Kidney (tissue), 14 donors: ENCODE data around the gene GIPC1. TPM values are rescaled to one million over a fixed set of nuclear protein-coding genes. Genes with fewer than 3 reads are reported as not detected.

Source experiments
- DNase-seq, 5 donors: peaks; one replicate each; pipeline ENCODE4 v3.0.0-alpha.2; 2013 to 2020
- FAIRE-seq: peaks from 2 replicates; lab custom pipeline; 2012; peaks lifted over from hg19 to GRCh38; lab: Jason Lieb, UNC
- H3K27ac ChIP-seq, 2 donors: one replicate each; pipeline ENCODE4 v1.7.0; 2013; ENCODE audit warnings: low read depth in 2 of 2, low read length in 2 of 2, inconsistent platforms in 1 of 2
- H3K27me3 ChIP-seq: one replicate; pipeline ENCODE4 v1.7.1; 2013; ENCODE audit warnings: low read length, inconsistent platforms; ENCODE audit not compliant: control insufficient read depth, insufficient read depth
- H3K36me3 ChIP-seq, 3 donors: one replicate each; pipeline versions ENCODE4 v1.7.0 to v1.7.1; 2013; ENCODE audit warnings: low read length in 3 of 3, control low read depth in 1 of 3, inconsistent platforms in 1 of 3; ENCODE audit not compliant: insufficient read depth in 3 of 3, control insufficient read depth in 2 of 3
- H3K4me1 ChIP-seq, 3 donors: one replicate each; pipeline versions ENCODE4 v1.7.0 to v1.7.1; 2013; ENCODE audit warnings: low read length in 3 of 3, inconsistent platforms in 1 of 3, low read depth in 1 of 3; ENCODE audit not compliant: control insufficient read depth in 2 of 3, insufficient read depth in 2 of 3
- H3K4me3 ChIP-seq, 3 donors: one replicate each; pipeline versions ENCODE4 v1.7.0 to v1.8.1; 2013; ENCODE audit warnings: low read length in 3 of 3, control low read depth in 1 of 3, inconsistent platforms in 1 of 3
- H3K9ac ChIP-seq, 3 donors: one replicate each; pipeline versions ENCODE4 v1.7.0 to v1.7.1; 2013; ENCODE audit warnings: low read length in 3 of 3, control low read depth in 1 of 3, inconsistent platforms in 1 of 3
- H3K9me3 ChIP-seq, 3 donors: one replicate each; pipeline versions ENCODE4 v1.7.0 to v1.7.1; 2013; ENCODE audit warnings: low read length in 3 of 3, control low read depth in 1 of 3, inconsistent platforms in 1 of 3; ENCODE audit not compliant: control insufficient read depth in 2 of 3, insufficient read depth in 1 of 3
- intact Hi-C: fragments of 100-400 bp; cut with DNase I; formaldehyde crosslinking; loops from one replicate; pipeline ENCODE4 v1.11.1; 2022
- polyA plus RNA-seq: library from polyadenylated mRNA; stranded (reverse); fragments of 350-450 nt; fragmentation: Illumina TruSeq; extraction: RNeasy Lipid Tissue Mini Kit (QIAGEN cat#74804); gene quantifications from one replicate; pipeline ENCODE4 v1.2.3, GENCODE V29; 2014; ENCODE audit warnings: low read depth, low replicate concordance; ENCODE audit not compliant: insufficient read depth
- total RNA-seq: library from RNA; stranded (reverse); fragmentation: NEBNext Ultra II Directional; extraction: Animal tissue kit (Norgen Biotek cat#: 25700); gene quantifications from one replicate; pipeline ENCODE4 v1.2.1, GENCODE V29; 2021
- TF ChIP-seq, protein P1 (sequence below): IDR thresholded peaks from 3 replicates; pipeline ENCODE4 v1.5.1; 2012; ENCODE audit warnings: mild to moderate bottlenecking, moderate library complexity, borderline replicate concordance; ENCODE audit not compliant: insufficient read depth; ENCODE audit errors: extremely low read depth
- donor health status: control.
- donor health status: control.
- donor health status: control.
- donor health status: control.
- donor health status: control.
- donor health status: DM: yes; HTN: yes; CAD: no.
- donor health status: Normal renal cell carcinoma (clear cell type).

Gene GIPC1
- total and polyA plus RNA-seq, 2 donors from 2014 or later: 94.6 to 137 TPM

DNA sequence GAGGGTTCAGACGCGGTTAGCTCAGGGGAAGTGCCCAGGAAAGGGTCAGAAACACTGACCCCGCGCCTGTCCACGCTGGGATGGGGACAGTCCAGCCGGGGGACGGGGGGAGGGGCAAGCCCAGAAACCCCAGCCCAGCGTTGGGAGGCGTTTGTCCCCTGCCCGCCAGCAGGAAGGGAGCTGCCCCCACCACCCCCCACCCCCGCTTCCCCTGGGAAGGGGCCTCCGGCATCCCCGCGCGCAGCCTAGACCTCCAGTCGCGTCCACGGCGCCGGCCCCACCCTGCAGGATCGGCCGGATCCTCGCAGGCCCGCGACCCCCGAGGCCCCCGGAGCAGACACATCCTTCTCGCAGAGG is 277 bp downstream of the GIPC1 start:
- Histone ChIP-seq H3K9ac (peak overlapping the region in 2 of 3 donors; percentile 69 to 85), H3K4me3 (peak overlapping the region; percentile 69 to 85 (median 73)), H3K4me1 (peaks cover 2 to 17% (median 15%) of the 10 kb centered on the region in 3 donors), H3K27ac (peak overlapping the region in 1 of 2 donors; percentile 43), H3K27me3 (no peaks in the 10 kb centered on the region), H3K36me3 (peaks cover 0 to 2% (median 0%) of the 10 kb centered on the region in 3 donors), H3K9me3 (no peaks in the 10 kb centered on the region)
- TF ChIP-seq, protein P1, sequence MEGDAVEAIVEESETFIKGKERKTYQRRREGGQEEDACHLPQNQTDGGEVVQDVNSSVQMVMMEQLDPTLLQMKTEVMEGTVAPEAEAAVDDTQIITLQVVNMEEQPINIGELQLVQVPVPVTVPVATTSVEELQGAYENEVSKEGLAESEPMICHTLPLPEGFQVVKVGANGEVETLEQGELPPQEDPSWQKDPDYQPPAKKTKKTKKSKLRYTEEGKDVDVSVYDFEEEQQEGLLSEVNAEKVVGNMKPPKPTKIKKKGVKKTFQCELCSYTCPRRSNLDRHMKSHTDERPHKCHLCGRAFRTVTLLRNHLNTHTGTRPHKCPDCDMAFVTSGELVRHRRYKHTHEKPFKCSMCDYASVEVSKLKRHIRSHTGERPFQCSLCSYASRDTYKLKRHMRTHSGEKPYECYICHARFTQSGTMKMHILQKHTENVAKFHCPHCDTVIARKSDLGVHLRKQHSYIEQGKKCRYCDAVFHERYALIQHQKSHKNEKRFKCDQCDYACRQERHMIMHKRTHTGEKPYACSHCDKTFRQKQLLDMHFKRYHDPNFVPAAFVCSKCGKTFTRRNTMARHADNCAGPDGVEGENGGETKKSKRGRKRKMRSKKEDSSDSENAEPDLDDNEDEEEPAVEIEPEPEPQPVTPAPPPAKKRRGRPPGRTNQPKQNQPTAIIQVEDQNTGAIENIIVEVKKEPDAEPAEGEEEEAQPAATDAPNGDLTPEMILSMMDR: no peak
- intact Hi-C loops: no loop called here
- DNase-seq: no peak
- no peak for FAIRE-seq

DNA sequence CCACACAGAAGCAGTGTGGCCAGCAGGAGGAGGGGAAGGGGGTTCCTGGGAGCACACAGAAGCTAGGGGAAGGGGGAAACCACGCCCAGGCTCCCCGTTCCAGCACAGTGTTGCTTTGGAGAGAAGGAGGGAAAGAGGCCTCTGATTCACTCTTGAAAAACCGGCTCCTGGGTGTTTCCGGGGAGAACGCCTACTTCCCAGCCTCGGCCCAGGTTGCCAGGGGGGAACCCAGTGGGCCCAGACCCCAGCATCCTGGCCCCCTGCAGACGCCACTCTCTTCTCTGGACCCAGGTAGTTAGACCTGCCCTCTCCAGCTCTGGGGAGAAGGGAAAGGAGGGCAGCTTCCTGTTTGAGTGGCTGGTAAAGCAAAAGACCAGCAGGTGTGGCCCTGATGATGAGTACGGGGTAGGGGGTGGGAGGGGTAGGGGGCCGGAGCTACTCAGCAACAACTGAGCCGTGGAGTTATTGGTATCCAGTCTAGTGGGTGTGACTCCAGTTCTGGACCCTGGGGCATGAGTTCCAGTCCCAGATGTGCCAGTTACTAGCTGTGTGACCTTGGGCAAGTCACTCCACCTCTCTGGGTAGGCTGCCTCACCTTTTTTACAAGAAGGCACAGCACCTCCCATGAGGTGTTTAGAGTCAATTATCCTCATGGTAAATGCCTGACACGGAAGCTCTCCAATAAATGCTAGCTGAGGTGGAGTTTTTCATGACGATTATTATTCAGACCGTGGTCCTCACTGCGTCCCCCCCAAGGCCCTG is 836 bp downstream of the GIPC1 start:
- Histone ChIP-seq H3K27me3 (no peaks in the 10 kb centered on the region), H3K4me3 (peak overlapping the region; percentile 69 to 85 (median 73)), H3K36me3 (peaks cover 0 to 2% (median 0%) of the 10 kb centered on the region in 3 donors), H3K27ac (peak overlapping the region in 1 of 2 donors; percentile 43), H3K9me3 (no peaks in the 10 kb centered on the region), H3K9ac (peak overlapping the region in 2 of 3 donors; percentile 69 to 85), H3K4me1 (peaks cover 2 to 17% (median 15%) of the 10 kb centered on the region in 3 donors)
- TF ChIP-seq, protein P1: no peak
- DNase-seq (peak in 1 of 5 donors; percentile 67), FAIRE-seq (no peak)
- intact Hi-C loops: no loop called here

DNA sequence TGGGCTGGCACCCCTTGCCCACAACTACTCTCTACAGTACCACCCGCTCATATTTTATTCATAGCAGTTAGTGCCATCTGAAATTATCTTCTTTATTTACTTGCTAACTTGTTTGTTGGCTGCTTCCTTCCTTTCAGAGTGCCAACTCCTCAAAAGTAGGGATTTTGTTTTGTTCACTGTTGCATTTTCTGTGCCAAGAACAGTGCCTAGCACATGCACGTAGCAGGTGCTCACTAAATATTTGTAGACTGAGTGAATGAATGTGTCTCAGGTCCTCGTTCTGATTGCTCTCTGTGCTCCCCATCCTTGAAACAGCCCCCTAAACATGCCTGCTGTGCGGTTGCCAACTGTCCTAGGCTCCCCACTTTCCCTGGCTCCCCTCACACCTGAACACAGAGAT is 1.5 kb downstream of the GIPC1 start:
- FAIRE-seq (no peak), DNase-seq (no peak)
- H3K4me1 ChIP-seq: peaks cover 2 to 17% (median 15%) of the 10 kb centered on the region in 3 donors
- no peaks in the 10 kb centered on the region for H3K27me3 ChIP-seq
- intact Hi-C loops: no loop called here
- TF ChIP-seq, protein P1: no peak
- H3K9me3 ChIP-seq: no peaks in the 10 kb centered on the region
- H3K27ac ChIP-seq: no peak overlapping the region
- peaks cover 0 to 2% (median 0%) of the 10 kb centered on the region in 3 donors for H3K36me3 ChIP-seq
- peak overlapping the region in 1 of 3 donors; percentile 85 for H3K4me3 ChIP-seq
- H3K9ac ChIP-seq: peak overlapping the region in 1 of 3 donors; percentile 85
